Upper lobe of left lung (tissue), 4 donors: Measurements from ENCODE around the gene ASIC2.

Source experiments
- CTCF ChIP-seq, 6 experiments: fragments of 450-650 bp in 4 of 6; fragments of 200-600 bp in 2 of 6; sonication (generic) in 2 of 6; IDR thresholded peaks; one replicate each; pipeline ENCODE4 v1.5.1; 2016 to 2019; ENCODE audit warnings: antibody characterized with exemption in 6 of 6
- POLR2A ChIP-seq, 4 donors: fragments of 450-650 bp; IDR thresholded peaks; one replicate each; pipeline ENCODE4 v1.5.1; 2016 to 2017; ENCODE audit warnings: antibody characterized with exemption in 4 of 4, mild to moderate bottlenecking in 2 of 4
- POLR2AphosphoS5 ChIP-seq, 2 donors: sonication (generic); formaldehyde crosslinking; IDR thresholded peaks; one replicate each; pipeline ENCODE4 v1.5.1; 2017; ENCODE audit warnings: antibody characterized with exemption in 2 of 2

DNA sequence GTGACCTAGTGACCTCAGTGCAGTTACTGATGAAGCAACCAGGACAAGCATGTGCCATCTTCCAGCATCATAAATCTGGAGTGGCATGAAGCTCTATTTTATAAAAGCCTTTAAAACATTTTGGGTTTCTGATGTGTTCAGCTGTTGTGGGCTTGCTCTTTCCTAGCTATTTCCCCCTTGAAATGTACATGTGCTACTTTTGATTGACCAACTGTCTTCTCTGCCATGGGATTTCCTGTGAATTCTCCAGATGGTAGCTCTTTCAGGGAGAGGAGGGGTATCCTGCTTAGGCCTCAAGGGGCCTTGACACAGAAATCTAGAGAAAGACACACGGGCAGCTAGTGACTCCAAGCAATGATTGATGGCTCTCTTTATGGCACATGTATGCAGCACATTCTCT, 1.9 kb upstream of the ASIC2 start:
- TF ChIP-seq POLR2A (IDR thresholded peaks at IDR 0.05) = no peak
- no peak for TF ChIP-seq POLR2AphosphoS5 (IDR thresholded peaks at IDR 0.05)
- no peak for TF ChIP-seq CTCF (IDR thresholded peaks at IDR 0.05)
